ENCODE measurements around the gene FYB2.

DNA sequence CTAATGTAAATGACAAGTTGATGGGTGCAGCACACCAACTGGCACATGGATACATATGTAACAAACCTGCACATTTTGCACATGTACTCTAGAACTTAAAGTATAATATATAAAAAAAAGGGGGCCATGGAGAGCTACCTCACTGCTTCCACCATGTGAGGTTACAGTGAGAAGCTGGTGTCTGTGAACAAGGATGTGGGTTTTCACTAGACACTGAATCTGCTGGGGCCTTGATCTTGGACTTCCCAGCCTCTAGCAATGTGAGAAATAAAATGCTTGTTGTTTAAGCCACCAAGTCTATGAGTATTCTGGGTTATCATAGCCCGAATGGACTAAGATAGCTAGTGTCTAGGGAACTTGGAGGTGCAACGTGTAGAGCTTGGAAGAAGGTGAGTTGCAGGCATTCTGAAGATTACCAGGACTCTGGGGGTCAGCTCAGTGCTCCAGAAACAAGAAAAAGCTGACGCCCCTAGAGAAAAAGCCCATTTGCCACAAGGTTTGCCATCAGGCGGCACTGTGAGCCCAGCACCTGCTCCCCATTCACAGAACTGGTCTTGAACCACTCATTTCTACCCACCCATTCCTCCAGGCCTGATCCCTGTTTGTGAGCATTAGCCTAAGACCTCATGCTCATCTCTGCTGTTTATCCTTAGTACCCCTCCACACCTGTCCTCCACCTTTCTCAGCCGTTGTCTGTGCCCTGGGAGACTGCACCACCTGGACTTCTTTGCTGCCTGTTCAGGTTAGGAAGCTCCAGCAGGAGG lies 15.1 kb upstream of the FYB2 start:
- TF ChIP-seq, protein P1, sequence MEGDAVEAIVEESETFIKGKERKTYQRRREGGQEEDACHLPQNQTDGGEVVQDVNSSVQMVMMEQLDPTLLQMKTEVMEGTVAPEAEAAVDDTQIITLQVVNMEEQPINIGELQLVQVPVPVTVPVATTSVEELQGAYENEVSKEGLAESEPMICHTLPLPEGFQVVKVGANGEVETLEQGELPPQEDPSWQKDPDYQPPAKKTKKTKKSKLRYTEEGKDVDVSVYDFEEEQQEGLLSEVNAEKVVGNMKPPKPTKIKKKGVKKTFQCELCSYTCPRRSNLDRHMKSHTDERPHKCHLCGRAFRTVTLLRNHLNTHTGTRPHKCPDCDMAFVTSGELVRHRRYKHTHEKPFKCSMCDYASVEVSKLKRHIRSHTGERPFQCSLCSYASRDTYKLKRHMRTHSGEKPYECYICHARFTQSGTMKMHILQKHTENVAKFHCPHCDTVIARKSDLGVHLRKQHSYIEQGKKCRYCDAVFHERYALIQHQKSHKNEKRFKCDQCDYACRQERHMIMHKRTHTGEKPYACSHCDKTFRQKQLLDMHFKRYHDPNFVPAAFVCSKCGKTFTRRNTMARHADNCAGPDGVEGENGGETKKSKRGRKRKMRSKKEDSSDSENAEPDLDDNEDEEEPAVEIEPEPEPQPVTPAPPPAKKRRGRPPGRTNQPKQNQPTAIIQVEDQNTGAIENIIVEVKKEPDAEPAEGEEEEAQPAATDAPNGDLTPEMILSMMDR (IDR thresholded peaks at IDR 0.05): no peak
- TF ChIP-seq POLR2A (IDR thresholded peaks at IDR 0.05): no peak
